Measurements from ENCODE around the gene ACBD3. TPM values are rescaled to one million over a fixed set of nuclear protein-coding genes. Genes with fewer than 3 reads are reported as not detected.

Gene ACBD3
- total RNA-seq (10 to 100 TPM; 38.0 to 59.5 TPM), polyA plus RNA-seq (ENCODE audit: insufficient read length in 2 of 2) (10 to 100 TPM; 33.5 to 44.0 TPM)
- long read RNA-seq, donor 1, transcript ACBD3-201 (8 exons, 3,573 nt) = major isoform, 10 of 17 reads
- long read RNA-seq, donor 1, partial matches to known transcripts = 7 of 17 reads
- long read RNA-seq, donor 1, other reads (novel, unspliced or antisense) = 0 of 17 reads
- long read RNA-seq, donor 2, partial matches to known transcripts = 0 of 1 reads
- long read RNA-seq, donor 2, other reads (novel, unspliced or antisense) = 0 of 1 reads
- long read RNA-seq, donor 3, partial matches to known transcripts = 6 of 6 reads
- long read RNA-seq, donor 3, other reads (novel, unspliced or antisense) = 0 of 6 reads
- long read RNA-seq, donor 4, partial matches to known transcripts = 10 of 14 reads
- long read RNA-seq, donor 4, other reads (novel, unspliced or antisense) = 0 of 14 reads

- H3K9me3 ChIP-seq (ENCODE audit: control insufficient read depth, insufficient read depth, low read length) = no peaks in the 10 kb centered on the region
- peak within 1 kb of the TSS; percentile 84 for H3K4me3 ChIP-seq (ENCODE audit: low read depth, low read length)
- peaks cover 6% of the 10 kb centered on the region for H3K36me3 ChIP-seq (ENCODE audit: control insufficient read depth, insufficient read depth, low read length)
- no peaks in the 10 kb centered on the region for H3K27me3 ChIP-seq (ENCODE audit: control insufficient read depth, insufficient read depth, low read length)
- DNase-seq (ENCODE audit: low read depth in 4 of 6, low spot score in 6 of 6) = peak; percentile 80 to 98 (median 88)
- WGBS (ENCODE audit: insufficient coverage) = under 1% methylated on average over 72 of the region's 75 CpGs
- peaks cover 9% of the 10 kb centered on the region for H3K4me1 ChIP-seq (ENCODE audit: control insufficient read depth, insufficient read depth, low read length)
- H3K27ac ChIP-seq (ENCODE audit: low read depth, low read length) = peak within 1 kb of the TSS; percentile 92
Observed at GRCh38 chr1:226186124-226187018, at the start of gene ACBD3. TSS of gene ACBD3 (minus strand) at chr1:226186741. CDS start at chr1:226186675, 66 bp downstream.

GRCh38 chr1:226233806-226234205, 47.3 kb upstream of the ACBD3 start:
- no peak overlapping the region for H3K4me3 ChIP-seq (ENCODE audit: low read depth, low read length)
- 100% methylated on average over 1 of the region's 3 CpGs for WGBS (ENCODE audit: insufficient coverage)
- H3K9me3 ChIP-seq (ENCODE audit: control insufficient read depth, insufficient read depth, low read length) = no peaks in the 10 kb centered on the region
- DNase-seq (ENCODE audit: low read depth in 4 of 6, low spot score in 6 of 6) = no peak
- no peaks in the 10 kb centered on the region for H3K4me1 ChIP-seq (ENCODE audit: control insufficient read depth, insufficient read depth, low read length)
- no peaks in the 10 kb centered on the region for H3K27me3 ChIP-seq (ENCODE audit: control insufficient read depth, insufficient read depth, low read length)
- peaks cover 5% of the 10 kb centered on the region for H3K36me3 ChIP-seq (ENCODE audit: control insufficient read depth, insufficient read depth, low read length)
- no peak overlapping the region for H3K27ac ChIP-seq (ENCODE audit: low read depth, low read length)

GRCh38 chr1:226233293-226233692, 46.8 kb upstream of the ACBD3 start:
- H3K27me3 ChIP-seq (ENCODE audit: control insufficient read depth, insufficient read depth, low read length) = no peaks in the 10 kb centered on the region
- H3K4me3 ChIP-seq (ENCODE audit: low read depth, low read length) = no peak overlapping the region
- H3K27ac ChIP-seq (ENCODE audit: low read depth, low read length) = no peak overlapping the region
- H3K9me3 ChIP-seq (ENCODE audit: control insufficient read depth, insufficient read depth, low read length) = no peaks in the 10 kb centered on the region
- 87% methylated on average over 2 of the region's 6 CpGs for WGBS (ENCODE audit: insufficient coverage)
- DNase-seq (ENCODE audit: low read depth in 4 of 6, low spot score in 6 of 6) = no peak
- H3K4me1 ChIP-seq (ENCODE audit: control insufficient read depth, insufficient read depth, low read length) = no peaks in the 10 kb centered on the region
- H3K36me3 ChIP-seq (ENCODE audit: control insufficient read depth, insufficient read depth, low read length) = peaks cover 5% of the 10 kb centered on the region

- no peak for DNase-seq (ENCODE audit: low read depth in 4 of 6, low spot score in 6 of 6)
- Histone ChIP-seq H3K36me3 (ENCODE audit: control insufficient read depth, insufficient read depth, low read length) (no peaks in the 10 kb centered on the region), H3K9me3 (ENCODE audit: control insufficient read depth, insufficient read depth, low read length) (no peaks in the 10 kb centered on the region), H3K4me1 (ENCODE audit: control insufficient read depth, insufficient read depth, low read length) (peaks cover 11% of the 10 kb centered on the region), H3K27me3 (ENCODE audit: control insufficient read depth, insufficient read depth, low read length) (peaks cover 18% of the 10 kb centered on the region), H3K4me3 (ENCODE audit: low read depth, low read length) (no peak overlapping the region), H3K27ac (ENCODE audit: low read depth, low read length) (no peak overlapping the region)
- WGBS (ENCODE audit: insufficient coverage) = no CpG with 5 or more reads among the region's 3 CpGs
Observed at GRCh38 chr1:226226601-226227000, 40.1 kb upstream of the ACBD3 start.

- under 1% methylated on average over 52 of the region's 55 CpGs for WGBS (ENCODE audit: insufficient coverage)
- Histone ChIP-seq H3K27ac (ENCODE audit: low read depth, low read length) (no peak overlapping the region), H3K4me3 (ENCODE audit: low read depth, low read length) (peak overlapping the region; percentile 33), H3K4me1 (ENCODE audit: control insufficient read depth, insufficient read depth, low read length) (peaks cover 11% of the 10 kb centered on the region), H3K9me3 (ENCODE audit: control insufficient read depth, insufficient read depth, low read length) (no peaks in the 10 kb centered on the region), H3K36me3 (ENCODE audit: control insufficient read depth, insufficient read depth, low read length) (no peaks in the 10 kb centered on the region), H3K27me3 (ENCODE audit: control insufficient read depth, insufficient read depth, low read length) (peaks cover 18% of the 10 kb centered on the region)
- DNase-seq (ENCODE audit: low read depth in 4 of 6, low spot score in 6 of 6) = peak in 2 of 6 donors; percentile 28 to 39
Observed at GRCh38 chr1:226223786-226224244, 37.3 kb upstream of the ACBD3 start.

- 4% methylated on average over 60 of the region's 62 CpGs for WGBS (ENCODE audit: insufficient coverage)
- Histone ChIP-seq H3K4me3 (ENCODE audit: low read depth, low read length) (peak within 1 kb of the TSS; percentile 33), H3K27ac (ENCODE audit: low read depth, low read length) (no peak within 1 kb of the TSS), H3K9me3 (ENCODE audit: control insufficient read depth, insufficient read depth, low read length) (no peaks in the 10 kb centered on the region), H3K36me3 (ENCODE audit: control insufficient read depth, insufficient read depth, low read length) (no peaks in the 10 kb centered on the region), H3K4me1 (ENCODE audit: control insufficient read depth, insufficient read depth, low read length) (peaks cover 11% of the 10 kb centered on the region), H3K27me3 (ENCODE audit: control insufficient read depth, insufficient read depth, low read length) (peaks cover 18% of the 10 kb centered on the region)
- DNase-seq (ENCODE audit: low read depth in 4 of 6, low spot score in 6 of 6) = no peak
Observed at GRCh38 chr1:226223157-226223785, 36.7 kb upstream of the ACBD3 start, which contains the start of gene MIXL1. TSS of gene MIXL1 (plus strand) at chr1:226223664. CDS start at chr1:226223682, 18 bp downstream.

GRCh38 chr1:226222686-226223085, 36.1 kb upstream of the ACBD3 start:
- Histone ChIP-seq H3K27me3 (ENCODE audit: control insufficient read depth, insufficient read depth, low read length) (peaks cover 18% of the 10 kb centered on the region), H3K4me1 (ENCODE audit: control insufficient read depth, insufficient read depth, low read length) (peaks cover 11% of the 10 kb centered on the region), H3K36me3 (ENCODE audit: control insufficient read depth, insufficient read depth, low read length) (no peaks in the 10 kb centered on the region), H3K27ac (ENCODE audit: low read depth, low read length) (no peak overlapping the region), H3K4me3 (ENCODE audit: low read depth, low read length) (no peak overlapping the region), H3K9me3 (ENCODE audit: control insufficient read depth, insufficient read depth, low read length) (no peaks in the 10 kb centered on the region)
- 90% methylated on average over 5 of the region's 10 CpGs for WGBS (ENCODE audit: insufficient coverage)
- no peak for DNase-seq (ENCODE audit: low read depth in 4 of 6, low spot score in 6 of 6)

GRCh38 chr1:226220473-226221189, 34.1 kb upstream of the ACBD3 start:
- no peaks in the 10 kb centered on the region for H3K9me3 ChIP-seq (ENCODE audit: control insufficient read depth, insufficient read depth, low read length)
- no peak for DNase-seq (ENCODE audit: low read depth in 4 of 6, low spot score in 6 of 6)
- H3K27me3 ChIP-seq (ENCODE audit: control insufficient read depth, insufficient read depth, low read length) = peaks cover 18% of the 10 kb centered on the region
- H3K4me3 ChIP-seq (ENCODE audit: low read depth, low read length) = no peak overlapping the region
- no peak overlapping the region for H3K27ac ChIP-seq (ENCODE audit: low read depth, low read length)
- no peaks in the 10 kb centered on the region for H3K36me3 ChIP-seq (ENCODE audit: control insufficient read depth, insufficient read depth, low read length)
- 31% methylated on average over 10 of the region's 11 CpGs for WGBS (ENCODE audit: insufficient coverage)
- H3K4me1 ChIP-seq (ENCODE audit: control insufficient read depth, insufficient read depth, low read length) = peaks cover 11% of the 10 kb centered on the region

- H3K9me3 ChIP-seq (ENCODE audit: control insufficient read depth, insufficient read depth, low read length) = no peaks in the 10 kb centered on the region
- H3K27me3 ChIP-seq (ENCODE audit: control insufficient read depth, insufficient read depth, low read length) = no peaks in the 10 kb centered on the region
- DNase-seq (ENCODE audit: low read depth in 4 of 6, low spot score in 6 of 6) = no peak
- H3K4me1 ChIP-seq (ENCODE audit: control insufficient read depth, insufficient read depth, low read length) = no peaks in the 10 kb centered on the region
- no peak overlapping the region for H3K4me3 ChIP-seq (ENCODE audit: low read depth, low read length)
- H3K27ac ChIP-seq (ENCODE audit: low read depth, low read length) = no peak overlapping the region
- no peaks in the 10 kb centered on the region for H3K36me3 ChIP-seq (ENCODE audit: control insufficient read depth, insufficient read depth, low read length)
- 74% methylated on average over 5 of the region's 10 CpGs for WGBS (ENCODE audit: insufficient coverage)
Observed at GRCh38 chr1:226217273-226217672, 30.7 kb upstream of the ACBD3 start.
